ENCODE results near the gene IKZF3. TPM values are rescaled to one million over a fixed set of nuclear protein-coding genes. Genes with fewer than 3 reads are reported as not detected.
A peak's percentile ranks its signal among the peaks of the same experiment; 100 is the strongest.
"Not testable (repeated sequence)": the region's sequence is repeated elsewhere in the genome, so short reads cannot be mapped to it uniquely, and the experiment has no call there.

IKZF3 gene
- polyA plus RNA-seq, 3 donors, result 0.29 to 0.62 (median 0.34) TPM

DNA sequence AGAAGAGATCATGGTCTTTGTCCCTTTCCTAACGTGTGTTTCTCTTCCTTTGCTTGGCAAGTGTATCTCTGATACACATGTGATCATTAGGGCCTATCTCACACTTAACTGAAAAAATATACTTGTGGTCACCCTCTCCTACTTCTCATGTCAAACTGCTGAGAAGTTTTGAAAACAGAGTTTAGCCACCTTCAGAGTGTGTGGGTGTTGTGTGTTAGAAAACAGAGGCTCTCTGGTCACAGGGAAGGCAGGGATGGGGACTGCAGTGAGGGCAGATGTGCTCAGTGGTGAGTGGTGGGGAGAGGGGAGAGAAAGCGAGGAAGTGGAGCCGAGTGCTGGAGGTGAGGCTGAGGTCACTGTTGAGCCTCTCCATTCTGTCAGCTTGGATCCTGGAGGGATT is 97.0 kb downstream of the IKZF3 start:
- no peak overlapping the region for H3K27ac ChIP-seq (ENCODE audit: low read depth, low read length)
- 54 to 60% (median 59%) methylated on average over 3 of the region's 3 CpGs for WGBS, 3 donors

DNA sequence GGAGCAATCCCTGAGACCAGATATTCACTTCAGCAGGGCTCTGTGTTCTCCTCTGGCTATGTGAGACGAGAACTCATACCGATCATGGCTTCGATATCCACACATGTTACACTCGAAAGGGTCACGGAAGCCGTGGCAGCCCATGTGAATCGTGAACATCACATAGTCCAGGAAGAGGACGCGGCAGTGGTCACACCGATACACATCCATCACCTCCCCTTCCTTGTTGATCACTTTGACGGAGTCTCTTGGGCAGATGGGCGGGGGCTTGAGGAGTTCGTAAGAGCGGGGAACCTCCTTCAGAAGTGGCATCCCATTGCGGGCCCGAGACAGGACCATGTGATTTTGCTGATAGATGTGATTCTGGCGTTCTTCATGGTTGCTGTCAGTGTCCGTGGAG is 98.3 kb downstream of the IKZF3 start:
- no peak overlapping the region for H3K27ac ChIP-seq (ENCODE audit: low read depth, low read length)
- WGBS, 3 donors, result 91% methylated on average over 18 of the region's 18 CpGs

DNA sequence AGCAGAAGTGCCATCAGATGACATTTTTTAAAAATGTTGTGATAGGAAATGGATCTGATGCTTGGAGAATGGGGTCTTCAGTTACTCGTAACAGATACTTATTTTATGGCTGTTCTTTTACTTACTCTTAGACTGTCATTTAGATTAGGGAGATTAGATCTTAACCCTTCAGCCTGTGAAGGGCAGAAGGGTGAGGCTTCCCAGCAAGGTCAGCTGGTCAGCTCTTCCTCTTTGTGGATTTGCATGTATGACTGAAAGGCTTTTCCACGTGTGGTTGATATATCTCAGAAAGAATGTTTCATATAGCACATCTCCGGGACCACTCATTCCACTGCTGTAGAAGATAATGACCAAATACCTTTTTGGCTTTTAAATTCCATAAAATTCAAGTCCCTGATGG is 98.9 kb downstream of the IKZF3 start:
- no peak overlapping the region for H3K27ac ChIP-seq (ENCODE audit: low read depth, low read length)
- 47 to 70% (median 56%) methylated on average over 3 of the region's 3 CpGs for WGBS, 3 donors

DNA sequence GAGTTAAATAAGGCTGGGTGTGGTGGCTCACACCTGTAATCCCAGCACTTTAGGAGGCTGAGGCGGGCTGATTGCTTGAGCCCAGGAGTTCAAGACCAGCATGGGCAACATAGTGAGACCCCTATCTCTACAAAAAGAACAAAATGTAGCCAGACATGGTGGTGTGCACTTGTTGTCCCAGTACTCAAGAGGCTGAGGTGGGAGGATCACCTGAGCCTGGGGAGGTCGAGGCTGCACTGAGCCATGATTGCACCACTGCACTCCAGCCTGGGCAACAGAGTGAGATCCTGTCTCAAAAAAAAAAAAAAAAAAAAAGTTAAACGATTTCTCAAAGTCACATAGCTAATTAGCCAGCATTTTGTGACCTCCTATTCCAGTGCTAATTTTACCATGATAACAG is 99.9 kb downstream of the IKZF3 start:
- 70 to 78% (median 72%) methylated on average over 3 of the region's 3 CpGs for WGBS, 3 donors
- H3K27ac ChIP-seq (ENCODE audit: low read depth, low read length), result not testable (repeated sequence)

DNA sequence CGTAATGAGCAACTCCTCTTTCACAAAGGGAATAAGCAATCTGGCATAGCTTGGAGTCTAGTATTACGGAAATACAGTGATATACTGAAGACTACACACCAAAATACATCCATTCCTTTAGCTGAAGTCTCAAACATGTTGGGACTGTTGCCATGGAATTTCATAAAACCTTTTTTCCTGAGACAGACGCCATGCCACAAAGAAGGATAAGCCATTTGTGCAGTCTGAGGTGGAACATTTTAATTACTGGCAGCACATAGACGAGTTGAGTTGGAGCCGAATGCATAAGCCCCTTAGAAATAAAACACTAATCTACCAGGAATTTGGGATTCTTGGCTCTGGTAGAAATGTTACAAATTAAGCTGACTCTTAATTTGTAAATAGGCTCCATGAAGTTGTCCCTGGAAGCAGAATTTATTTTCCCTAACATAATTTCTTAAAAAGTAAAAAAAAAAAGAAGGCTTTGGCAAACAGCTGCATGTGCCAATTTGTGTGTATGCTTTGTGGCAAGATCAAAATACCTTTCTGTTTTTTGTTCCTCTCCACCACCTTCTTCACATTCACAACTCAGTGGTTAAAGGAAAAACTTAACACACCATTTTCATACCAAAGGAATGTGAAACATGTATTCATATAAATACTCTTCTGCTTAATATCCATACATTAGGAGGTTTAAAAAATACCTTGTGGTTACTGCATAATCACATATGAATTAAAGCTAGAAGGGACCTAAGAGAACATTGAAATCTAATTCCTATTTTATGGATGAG is 100.9 kb downstream of the IKZF3 start:
- 58 to 73% (median 65%) methylated on average over 5 of the region's 5 CpGs for WGBS, 3 donors

DNA sequence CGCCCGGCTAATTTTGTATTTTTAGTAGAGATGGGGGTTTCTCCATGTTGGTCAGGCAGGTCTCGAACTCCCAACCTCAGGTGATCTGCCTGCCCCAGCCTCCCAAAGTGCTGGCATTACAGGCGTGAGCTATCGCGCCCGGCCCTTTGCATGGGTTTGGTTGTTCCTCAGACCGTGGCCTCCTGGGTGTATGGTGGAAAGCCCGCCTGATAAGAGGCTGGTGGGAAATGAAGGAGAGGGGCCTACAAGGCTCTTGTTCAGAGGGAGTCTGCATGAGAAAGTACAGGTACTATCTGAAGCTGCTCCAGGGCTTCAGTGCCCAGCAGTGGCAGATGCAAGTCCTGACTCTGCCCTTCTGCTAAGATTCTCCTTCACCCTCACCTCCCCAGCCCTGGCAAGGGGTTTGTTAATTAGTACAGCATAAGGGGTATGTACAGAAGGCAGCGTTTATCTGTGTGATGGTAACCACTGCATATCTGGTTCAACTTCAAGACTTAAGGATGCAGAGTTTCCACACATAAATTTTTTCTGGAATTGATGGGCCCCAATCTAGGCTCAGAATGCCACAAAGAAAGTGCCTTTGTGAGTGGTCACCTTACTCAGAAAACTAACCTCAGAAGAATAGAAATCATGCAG is 102.1 kb downstream of the IKZF3 start:
- H3K27ac ChIP-seq (ENCODE audit: low read depth, low read length), result no peak overlapping the region
- 92 to 95% (median 94%) methylated on average over 8 to 10 of the region's 10 CpGs for WGBS, 3 donors

More for the DNA sequence above, 100.9 kb downstream of the IKZF3 start:
- no peak overlapping the region for H3K27ac ChIP-seq (ENCODE audit: low read depth, low read length)

DNA sequence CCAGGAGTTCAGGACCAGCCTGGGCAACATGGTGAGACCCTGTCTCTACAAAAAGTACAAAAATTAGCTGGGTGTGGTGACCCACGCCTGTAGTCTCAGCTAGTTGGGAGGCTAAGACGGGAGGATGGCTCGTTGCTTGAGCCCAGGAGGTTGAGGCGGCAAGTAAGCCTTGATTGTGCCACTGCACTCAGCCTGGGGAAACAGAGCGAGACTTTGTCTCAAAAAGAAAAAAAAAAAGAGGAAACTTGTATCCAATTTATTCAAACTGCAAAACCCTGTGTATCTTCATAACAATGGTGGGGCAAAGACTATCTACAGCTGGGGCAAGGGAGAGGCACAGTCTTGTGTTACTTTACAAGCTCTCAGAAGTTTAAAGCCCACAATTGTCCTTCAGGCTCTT is 104.9 kb downstream of the IKZF3 start:
- 75 to 89% (median 85%) methylated on average over 5 of the region's 5 CpGs for WGBS, 3 donors
- H3K27ac ChIP-seq (ENCODE audit: low read depth, low read length), result no peak overlapping the region

DNA sequence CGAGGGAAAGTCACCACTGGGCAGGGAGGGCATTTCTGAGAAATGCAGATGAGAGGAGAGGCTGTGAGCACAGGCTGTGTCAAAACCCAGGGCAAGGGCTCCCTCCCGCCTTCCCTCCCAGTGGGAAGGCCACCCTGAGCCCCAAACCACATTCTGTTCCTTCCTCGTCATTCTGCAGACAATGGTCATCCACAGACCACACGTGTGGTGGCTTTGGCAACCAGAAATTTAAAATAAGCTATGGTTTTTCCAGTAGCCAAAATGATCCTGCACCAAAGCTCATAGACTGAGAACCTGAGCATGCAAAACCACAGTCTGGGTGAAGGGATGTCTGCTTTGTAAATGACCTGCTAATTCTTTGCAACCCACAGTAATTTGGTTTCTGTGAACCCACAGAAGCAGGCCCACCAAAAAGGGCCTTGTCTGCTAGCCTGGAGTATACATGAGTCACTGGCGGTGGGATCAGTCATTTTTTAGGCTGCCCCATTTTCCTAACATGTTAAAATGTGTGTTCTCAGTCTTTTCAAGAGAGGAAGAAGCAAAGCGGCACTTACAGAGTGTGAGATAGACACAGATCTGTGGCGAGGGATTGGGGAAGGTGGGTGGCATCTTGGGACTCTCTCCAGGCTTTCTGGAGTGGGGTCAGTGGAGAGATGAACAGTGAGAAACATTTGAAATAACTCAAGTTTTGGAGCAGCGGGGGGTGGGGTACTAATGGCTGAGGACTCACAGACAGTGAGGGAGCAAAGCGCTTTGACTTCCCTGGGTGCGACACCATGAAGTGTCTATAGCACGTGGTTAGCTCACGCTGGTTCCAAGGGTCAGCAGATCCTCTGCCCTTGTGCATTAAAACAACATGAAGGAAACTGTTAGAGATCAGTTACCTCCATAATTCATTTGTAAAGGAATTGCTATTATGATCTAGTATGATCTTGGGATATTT is 105.9 kb downstream of the IKZF3 start:
- no peak overlapping the region for H3K27ac ChIP-seq (ENCODE audit: low read depth, low read length)
- 54 to 67% (median 64%) methylated on average over 12 of the region's 12 CpGs for WGBS, 3 donors

DNA sequence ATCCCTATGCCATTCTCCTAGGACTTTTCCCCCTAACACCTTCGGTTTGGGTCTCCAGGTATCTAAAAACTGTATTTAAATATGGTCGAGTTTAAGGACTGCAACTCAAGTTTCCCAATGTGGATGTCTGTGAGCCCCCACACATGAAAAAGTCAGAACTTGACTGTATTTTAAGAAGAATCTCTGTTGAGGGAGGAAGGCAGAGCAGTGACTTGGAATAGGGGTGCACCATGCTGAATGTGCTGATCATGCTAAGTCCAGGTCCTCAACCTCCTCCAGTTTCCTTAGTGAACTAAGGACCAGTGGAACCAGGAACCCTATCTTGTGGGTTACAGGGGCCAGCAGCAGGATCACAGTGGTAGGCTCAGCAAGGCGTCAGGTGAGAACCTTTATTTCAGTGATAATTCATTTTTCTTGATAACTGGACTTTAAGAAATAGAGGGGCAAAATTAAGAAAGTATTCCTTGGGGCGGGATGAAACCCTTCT is 106.9 kb downstream of the IKZF3 start:
- WGBS, 3 donors, result 78 to 87% (median 87%) methylated on average over 4 of the region's 4 CpGs
- no peak overlapping the region for H3K27ac ChIP-seq (ENCODE audit: low read depth, low read length)

DNA sequence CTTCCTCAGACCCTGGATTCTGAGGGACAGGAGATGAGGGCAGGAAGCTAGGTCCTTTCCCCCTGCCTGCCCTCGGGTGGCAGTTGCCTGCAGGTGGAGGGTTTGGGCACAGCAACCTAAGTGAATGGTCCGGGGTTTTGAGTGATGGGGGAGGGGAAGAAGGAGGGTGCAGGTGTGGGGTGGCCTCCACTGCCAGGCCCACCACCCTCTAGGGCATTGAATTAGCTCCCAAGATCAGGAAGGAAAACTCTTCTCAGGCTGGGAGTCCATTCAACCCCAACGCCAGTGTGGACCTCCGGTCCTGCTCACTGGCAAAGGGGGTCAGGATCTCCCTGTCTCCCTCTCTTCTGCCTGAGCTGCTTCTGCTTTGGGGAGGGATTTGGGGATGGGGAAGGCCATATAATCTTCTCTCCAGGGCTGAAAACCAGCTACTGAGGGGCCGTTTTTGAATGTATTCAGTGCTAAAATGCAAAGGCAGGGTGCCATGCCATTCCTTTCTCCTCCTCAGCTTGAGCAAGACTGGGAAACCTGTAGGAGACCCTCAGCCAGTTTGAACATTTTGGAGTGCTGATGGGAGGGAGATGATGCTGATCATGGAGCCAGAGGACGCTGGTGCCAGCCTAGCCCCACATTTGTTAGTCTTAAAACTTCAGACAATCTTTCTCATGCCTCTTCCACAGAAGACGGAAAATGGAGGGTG is 107.6 kb downstream of the IKZF3 start:
- WGBS, 3 donors, result 51 to 68% (median 60%) methylated on average over 7 of the region's 7 CpGs
- no peak overlapping the region for H3K27ac ChIP-seq (ENCODE audit: low read depth, low read length)

DNA sequence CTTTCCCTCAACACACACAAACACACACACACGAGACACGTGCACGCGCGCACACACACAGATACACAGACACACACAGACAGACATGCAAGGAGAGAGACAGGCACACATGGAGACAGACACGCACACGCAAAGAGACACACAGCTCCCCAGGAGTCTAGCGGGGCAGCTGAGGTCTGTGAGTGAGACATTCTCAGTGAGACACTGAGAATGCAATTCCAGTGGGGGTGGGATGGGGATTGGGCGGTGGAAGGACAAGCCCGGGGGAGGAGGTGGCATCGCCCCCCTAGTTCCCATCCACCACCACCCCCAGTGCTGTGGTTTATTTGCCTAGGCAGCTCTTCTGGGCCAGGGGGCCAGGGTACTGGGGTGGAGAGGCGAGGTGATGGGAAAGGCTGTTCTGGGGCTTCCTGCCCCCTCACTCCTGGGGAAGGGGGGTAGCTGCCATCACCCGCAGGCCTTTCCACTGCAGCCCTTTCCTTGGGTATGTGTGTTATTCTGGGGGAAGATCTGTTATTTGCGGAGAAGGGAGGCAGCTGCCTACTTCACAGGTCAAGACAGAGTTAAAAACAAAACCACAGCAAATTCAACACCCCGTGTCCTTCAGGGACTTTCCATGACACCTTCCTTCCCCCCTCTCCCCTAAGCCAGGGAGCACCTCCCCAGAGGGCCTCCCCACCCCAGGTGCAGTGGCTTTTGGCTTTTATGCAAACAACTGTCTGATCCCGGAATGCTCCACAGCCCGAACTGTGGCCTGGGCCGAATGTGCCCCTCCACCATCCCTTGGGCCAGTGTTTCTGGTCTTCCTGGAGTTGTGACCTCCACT is 108.3 kb downstream of the IKZF3 start:
- no peak overlapping the region for H3K27ac ChIP-seq (ENCODE audit: low read depth, low read length)
- WGBS, 3 donors, result 58 to 63% (median 61%) methylated on average over 18 of the region's 18 CpGs

DNA sequence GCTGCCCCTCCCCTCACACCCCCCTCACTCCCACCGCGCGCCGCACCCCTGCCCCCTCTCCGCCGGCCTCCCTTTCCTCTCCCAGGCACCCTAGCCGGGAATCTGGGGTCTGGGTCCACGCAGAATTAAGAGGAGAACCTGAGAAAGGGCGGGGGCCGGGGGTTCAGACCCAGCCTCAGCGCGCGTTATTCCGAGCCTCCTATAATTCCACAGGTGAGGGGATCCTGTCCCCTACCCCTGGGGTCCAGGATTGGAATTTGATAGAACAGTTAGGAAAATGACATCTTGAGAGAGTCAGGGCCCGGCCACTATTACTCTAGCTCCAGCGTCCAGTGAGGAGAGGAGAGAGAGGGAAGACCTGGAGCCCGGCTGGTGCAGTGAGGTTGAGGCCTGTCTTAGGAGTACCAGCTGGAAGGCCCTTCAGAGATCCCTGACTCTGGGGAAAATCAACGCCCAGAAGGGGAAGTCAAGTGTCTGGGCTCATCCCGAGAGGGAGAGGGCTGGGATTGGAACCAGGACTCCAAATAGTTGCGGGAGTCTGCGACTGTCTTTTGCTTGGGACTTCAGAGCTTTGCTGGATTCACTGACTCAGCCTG is 109.1 kb downstream of the IKZF3 start:
- WGBS, 3 donors, result 34 to 41% (median 39%) methylated on average over 18 to 20 of the region's 21 CpGs
- peak overlapping the region; percentile 48 for H3K27ac ChIP-seq (ENCODE audit: low read depth, low read length)

DNA sequence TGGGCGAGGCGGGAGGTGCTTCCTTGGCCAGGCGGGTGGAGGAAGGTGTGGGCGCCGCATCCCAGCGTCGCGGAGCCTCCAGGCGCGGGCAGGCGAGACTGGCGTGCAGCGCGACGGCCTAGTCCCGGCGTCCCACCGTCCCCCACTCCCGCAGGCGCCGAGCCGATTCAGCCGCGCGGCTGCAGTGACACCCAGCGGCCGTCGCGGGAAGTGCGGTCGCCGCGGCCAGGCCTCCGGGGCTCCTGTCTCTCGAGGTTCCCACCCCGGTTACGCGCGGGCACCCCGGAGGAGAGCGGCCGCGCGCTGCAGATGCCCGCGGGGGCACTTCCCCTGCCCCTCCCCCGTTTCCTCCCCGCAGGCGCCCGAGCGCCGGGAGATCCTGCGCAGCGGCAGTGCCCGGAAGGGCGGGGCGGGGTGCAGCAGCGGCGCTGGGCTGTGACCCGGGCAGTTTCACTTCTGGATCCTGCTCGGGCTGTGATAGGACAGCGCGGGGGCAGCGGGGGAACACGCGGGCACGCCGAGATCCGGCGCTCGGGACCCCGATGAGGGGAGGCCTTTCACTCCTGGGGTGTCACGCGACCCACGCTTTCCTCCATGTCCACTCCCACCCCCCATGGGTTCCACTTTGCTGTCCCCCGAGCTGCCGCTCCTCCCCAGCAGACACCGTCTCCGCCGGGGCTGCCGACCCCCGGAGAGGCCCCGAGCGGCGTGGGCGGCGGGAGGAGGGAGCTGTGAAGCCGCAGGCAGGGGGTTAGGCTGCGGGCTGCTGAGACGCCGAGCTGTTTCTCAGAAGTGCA is 109.8 kb downstream of the IKZF3 start:
- peak overlapping the region; percentile 48 for H3K27ac ChIP-seq (ENCODE audit: low read depth, low read length)
- 0% methylated on average over 44 to 91 of the region's 91 CpGs for WGBS, 3 donors

DNA sequence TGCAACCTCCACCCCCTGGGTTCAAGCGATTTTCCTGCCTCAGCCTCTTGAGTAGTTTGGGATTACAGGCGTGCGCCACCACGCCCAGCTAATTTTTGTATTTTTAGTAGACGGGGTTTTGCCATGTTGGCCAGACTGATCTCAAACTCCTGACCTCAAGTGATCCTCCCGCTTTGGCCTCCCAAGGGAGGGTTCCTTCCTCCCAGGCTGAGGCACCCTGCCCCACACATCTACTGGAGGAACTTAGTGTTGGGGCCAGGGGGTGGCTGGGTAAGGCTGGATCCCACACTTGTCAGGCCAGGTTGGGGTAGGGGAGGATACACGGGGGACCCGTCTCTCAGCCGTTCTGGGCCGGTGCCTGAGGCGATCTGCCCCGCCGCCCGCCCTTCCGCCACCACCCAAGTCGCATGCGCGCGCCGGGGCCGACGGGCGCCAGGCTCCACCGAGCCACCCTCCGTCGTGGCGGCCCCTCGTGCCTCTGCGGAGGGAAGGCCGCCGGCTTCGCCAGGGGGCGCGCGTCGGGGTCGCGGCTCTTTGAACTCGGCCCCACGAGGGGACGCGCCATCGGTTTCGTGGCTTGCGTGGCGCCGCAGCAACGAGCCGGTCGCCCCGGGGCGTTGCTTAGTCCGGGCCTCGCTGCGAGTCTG is 110.5 kb downstream of the IKZF3 start:
- WGBS, 3 donors, result 3 to 9% (median 4%) methylated on average over 54 to 55 of the region's 55 CpGs
- H3K27ac ChIP-seq (ENCODE audit: low read depth, low read length), result peak overlapping the region; percentile 48

DNA sequence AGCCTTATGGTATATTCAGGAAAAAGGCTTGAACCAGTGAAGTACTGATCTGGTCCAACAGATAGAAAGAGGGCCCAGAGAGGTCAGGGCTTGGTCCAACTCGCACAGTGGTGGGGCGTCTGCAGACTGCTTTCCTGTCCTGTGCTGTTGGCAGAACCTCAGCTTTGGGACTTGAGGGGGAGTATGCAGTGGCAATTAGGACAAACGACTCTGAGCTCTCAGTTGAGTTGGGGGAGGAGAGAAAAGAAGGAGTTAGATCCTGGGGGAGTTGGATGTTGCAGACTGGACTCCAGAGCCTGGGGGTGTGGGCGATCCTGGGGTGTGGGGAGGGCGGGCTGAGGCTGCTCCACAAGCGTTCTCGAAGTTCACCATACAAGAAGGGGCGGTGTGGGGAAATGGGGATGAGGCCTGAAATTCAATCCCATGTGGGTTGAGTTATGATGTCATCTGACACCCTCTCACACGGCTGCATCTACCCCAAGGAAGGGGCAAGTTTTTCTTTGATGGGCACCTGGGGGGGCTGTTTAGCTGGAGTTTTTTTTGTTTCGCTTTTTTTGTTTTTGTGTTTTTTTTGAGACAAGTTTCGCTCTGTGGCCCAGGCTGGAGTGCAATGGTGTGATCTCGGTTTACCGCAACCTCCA is 111.8 kb downstream of the IKZF3 start:
- 75 to 84% (median 79%) methylated on average over 13 of the region's 13 CpGs for WGBS, 3 donors

More for the DNA sequence above, 111.8 kb downstream of the IKZF3 start:
- no peak overlapping the region for H3K27ac ChIP-seq (ENCODE audit: low read depth, low read length)

Measured in adipose tissue (tissue), 3 donors.